ENCODE measurements around the gene SPDYC. TPM values are rescaled to one million over a fixed set of nuclear protein-coding genes. Genes with fewer than 3 reads are reported as not detected.

The SPDYC gene
- total and polyA plus RNA-seq, 2 of the 13 experiments (the other 11 are each of a cell fraction or from before 2014, with no cell fraction given) = 0.15 to 0.33 TPM

GRCh38 chr11:65180877-65181568 lies 11.0 kb downstream of the SPDYC start (continued):
- no peak for TF ChIP-seq ZNF280D (CRISPR knock-in tag; IDR thresholded peaks at IDR 0.05)
- TF ChIP-seq, protein P1, sequence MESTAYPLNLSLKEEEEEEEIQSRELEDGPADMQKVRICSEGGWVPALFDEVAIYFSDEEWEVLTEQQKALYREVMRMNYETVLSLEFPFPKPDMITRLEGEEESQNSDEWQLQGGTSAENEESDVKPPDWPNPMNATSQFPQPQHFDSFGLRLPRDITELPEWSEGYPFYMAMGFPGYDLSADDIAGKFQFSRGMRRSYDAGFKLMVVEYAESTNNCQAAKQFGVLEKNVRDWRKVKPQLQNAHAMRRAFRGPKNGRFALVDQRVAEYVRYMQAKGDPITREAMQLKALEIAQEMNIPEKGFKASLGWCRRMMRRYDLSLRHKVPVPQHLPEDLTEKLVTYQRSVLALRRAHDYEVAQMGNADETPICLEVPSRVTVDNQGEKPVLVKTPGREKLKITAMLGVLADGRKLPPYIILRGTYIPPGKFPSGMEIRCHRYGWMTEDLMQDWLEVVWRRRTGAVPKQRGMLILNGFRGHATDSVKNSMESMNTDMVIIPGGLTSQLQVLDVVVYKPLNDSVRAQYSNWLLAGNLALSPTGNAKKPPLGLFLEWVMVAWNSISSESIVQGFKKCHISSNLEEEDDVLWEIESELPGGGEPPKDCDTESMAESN (CRISPR knock-in tag; conservative IDR thresholded peaks at IDR 0.05) = peak; percentile 38; the same call in 1 of the 2 replicates
- TF ChIP-seq, protein P2, sequence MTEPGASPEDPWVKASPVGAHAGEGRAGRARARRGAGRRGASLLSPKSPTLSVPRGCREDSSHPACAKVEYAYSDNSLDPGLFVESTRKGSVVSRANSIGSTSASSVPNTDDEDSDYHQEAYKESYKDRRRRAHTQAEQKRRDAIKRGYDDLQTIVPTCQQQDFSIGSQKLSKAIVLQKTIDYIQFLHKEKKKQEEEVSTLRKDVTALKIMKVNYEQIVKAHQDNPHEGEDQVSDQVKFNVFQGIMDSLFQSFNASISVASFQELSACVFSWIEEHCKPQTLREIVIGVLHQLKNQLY (CRISPR knock-in tag; IDR thresholded peaks at IDR 0.05) = no peak
- no peak for TF ChIP-seq BRD4 (CRISPR knock-in tag; IDR thresholded peaks at IDR 0.05)
- TF ChIP-seq UBTF (CRISPR knock-in tag; IDR thresholded peaks at IDR 0.05) = peak; percentile 93
- no peak for TF ChIP-seq ADNP (CRISPR knock-in tag; IDR thresholded peaks at IDR 0.05)
- no peak for TF ChIP-seq ZNF296 (CRISPR knock-in tag; conservative IDR thresholded peaks at IDR 0.05)
- TF ChIP-seq ZNF543 (CRISPR knock-in tag; IDR thresholded peaks at IDR 0.05) = no peak
- peak; percentile 50; the same call in 1 of the 2 replicates for TF ChIP-seq MYC (CRISPR knock-in tag; IDR thresholded peaks at IDR 0.05; ENCODE audit: borderline replicate concordance)
- peak; percentile 48 for TF ChIP-seq IKZF4 (CRISPR knock-in tag; IDR thresholded peaks at IDR 0.05; ENCODE audit: borderline replicate concordance, low read depth, not compliant biosample characterization)
- no peak for TF ChIP-seq FOXK2 (IDR thresholded peaks at IDR 0.05)
- peak; percentile 19; the same call in 1 of the 2 replicates for TF ChIP-seq TBX2 (CRISPR knock-in tag; IDR thresholded peaks at IDR 0.05; ENCODE audit: borderline replicate concordance)
- TF ChIP-seq, protein P3, sequence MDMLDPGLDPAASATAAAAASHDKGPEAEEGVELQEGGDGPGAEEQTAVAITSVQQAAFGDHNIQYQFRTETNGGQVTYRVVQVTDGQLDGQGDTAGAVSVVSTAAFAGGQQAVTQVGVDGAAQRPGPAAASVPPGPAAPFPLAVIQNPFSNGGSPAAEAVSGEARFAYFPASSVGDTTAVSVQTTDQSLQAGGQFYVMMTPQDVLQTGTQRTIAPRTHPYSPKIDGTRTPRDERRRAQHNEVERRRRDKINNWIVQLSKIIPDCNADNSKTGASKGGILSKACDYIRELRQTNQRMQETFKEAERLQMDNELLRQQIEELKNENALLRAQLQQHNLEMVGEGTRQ (IDR thresholded peaks at IDR 0.05; ENCODE audit: low read depth, low read length) = no peak
- TF ChIP-seq, protein P3 (CRISPR knock-in tag; IDR thresholded peaks at IDR 0.05; ENCODE audit: borderline replicate concordance) = no peak
- no peak for TF ChIP-seq ZKSCAN8 (CRISPR knock-in tag; IDR thresholded peaks at IDR 0.05; ENCODE audit: borderline replicate concordance)
- no peak for TF ChIP-seq CCAR2 (optimal IDR thresholded peaks at IDR 0.05; ENCODE audit: low read depth, low read length)
- no peak for TF ChIP-seq RARA (CRISPR knock-in tag; IDR thresholded peaks at IDR 0.05)
- TF ChIP-seq FOXA1 (IDR thresholded peaks at IDR 0.05) = no peak
- TF ChIP-seq FOXA1 (CRISPR knock-in tag; IDR thresholded peaks at IDR 0.05) = no peak
- TF ChIP-seq SSRP1 (CRISPR knock-in tag; IDR thresholded peaks at IDR 0.05) = 0 out of 2 replicates have a peak, but pooled peaks have one; percentile 15
- no peak for TF ChIP-seq ZBTB8A (CRISPR knock-in tag; IDR thresholded peaks at IDR 0.05; ENCODE audit: borderline replicate concordance, low read depth)

All from HepG2 (cell line).